PFSK-1 (cell line): ENCODE data around the gene CTIF.

Experiments
- POLR2AphosphoS5 ChIP-seq: IDR thresholded peaks from 2 replicates; pipeline ENCODE4 v1.6.1; 2012; ENCODE audit warnings: low read depth, mild to moderate bottlenecking, control low read depth, low read length, moderate library complexity
- SIN3A ChIP-seq: IDR thresholded peaks from 2 replicates; pipeline ENCODE4 v1.6.1; 2012; ENCODE audit warnings: mild to moderate bottlenecking, low read length, moderate library complexity, borderline replicate concordance; ENCODE audit not compliant: insufficient read depth
- TF ChIP-seq, protein P1 (sequence below), 2 experiments: IDR thresholded peaks; 2 replicates each; pipeline versions ENCODE4 v1.6.1 to v1.8.0; 2011 to 2012; ENCODE audit warnings: low read depth in 2 of 2, low read length in 2 of 2, control low read depth in 1 of 2, inconsistent platforms in 1 of 2, mild to moderate bottlenecking in 1 of 2, moderate library complexity in 1 of 2; ENCODE audit not compliant: insufficient read depth in 1 of 2

- TF ChIP-seq POLR2AphosphoS5 (no peak), SIN3A (no peak)
- TF ChIP-seq, protein P1, sequence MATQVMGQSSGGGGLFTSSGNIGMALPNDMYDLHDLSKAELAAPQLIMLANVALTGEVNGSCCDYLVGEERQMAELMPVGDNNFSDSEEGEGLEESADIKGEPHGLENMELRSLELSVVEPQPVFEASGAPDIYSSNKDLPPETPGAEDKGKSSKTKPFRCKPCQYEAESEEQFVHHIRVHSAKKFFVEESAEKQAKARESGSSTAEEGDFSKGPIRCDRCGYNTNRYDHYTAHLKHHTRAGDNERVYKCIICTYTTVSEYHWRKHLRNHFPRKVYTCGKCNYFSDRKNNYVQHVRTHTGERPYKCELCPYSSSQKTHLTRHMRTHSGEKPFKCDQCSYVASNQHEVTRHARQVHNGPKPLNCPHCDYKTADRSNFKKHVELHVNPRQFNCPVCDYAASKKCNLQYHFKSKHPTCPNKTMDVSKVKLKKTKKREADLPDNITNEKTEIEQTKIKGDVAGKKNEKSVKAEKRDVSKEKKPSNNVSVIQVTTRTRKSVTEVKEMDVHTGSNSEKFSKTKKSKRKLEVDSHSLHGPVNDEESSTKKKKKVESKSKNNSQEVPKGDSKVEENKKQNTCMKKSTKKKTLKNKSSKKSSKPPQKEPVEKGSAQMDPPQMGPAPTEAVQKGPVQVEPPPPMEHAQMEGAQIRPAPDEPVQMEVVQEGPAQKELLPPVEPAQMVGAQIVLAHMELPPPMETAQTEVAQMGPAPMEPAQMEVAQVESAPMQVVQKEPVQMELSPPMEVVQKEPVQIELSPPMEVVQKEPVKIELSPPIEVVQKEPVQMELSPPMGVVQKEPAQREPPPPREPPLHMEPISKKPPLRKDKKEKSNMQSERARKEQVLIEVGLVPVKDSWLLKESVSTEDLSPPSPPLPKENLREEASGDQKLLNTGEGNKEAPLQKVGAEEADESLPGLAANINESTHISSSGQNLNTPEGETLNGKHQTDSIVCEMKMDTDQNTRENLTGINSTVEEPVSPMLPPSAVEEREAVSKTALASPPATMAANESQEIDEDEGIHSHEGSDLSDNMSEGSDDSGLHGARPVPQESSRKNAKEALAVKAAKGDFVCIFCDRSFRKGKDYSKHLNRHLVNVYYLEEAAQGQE (IDR thresholded peaks at IDR 0.05; ENCODE audit: insufficient read depth in 1 of 2, low read depth in 2 of 2, low read length in 2 of 2), result no peak
Measured at GRCh38 chr18:48886520-48887293, 347.9 kb downstream of the CTIF start.
